ENCODE data around the gene TMEM132C. TPM values are rescaled to one million over a fixed set of nuclear protein-coding genes. Genes with fewer than 3 reads are reported as not detected.

TMEM132C gene
- total RNA-seq, 8 experiments from 2014 or later: 0.21 to 21.1 (median 2.3) TPM; not detected in 1

- WGBS, 10 experiments: 29 to 94% (median 62%) methylated on average over 3 to 11 of the region's 16 CpGs; no CpG with 5 or more reads in 2 of the 10 experiments
- Histone ChIP-seq H3K4me3 (no peak overlapping the region), H3K27ac (no peak overlapping the region), H3K4me1 (replicated peaks in 1 of 2) (peaks cover 0 to 5% of the 10 kb centered on the region in 2 donors)
- ATAC-seq (replicated peaks in 6 of 8): peak in 1 of 8 experiments; percentile 90
- in situ Hi-C loops (cut with MboI; ENCODE audit: low pct_unique_long_range_greater_than_20kb in 2 of 9, low sequenced_read_pairs in 9 of 9, unreplicated experiment in 9 of 9): no loop called here
Observed at GRCh38 chr12:128402486-128403243, 135.7 kb downstream of the TMEM132C start.

GRCh38 chr12:128408669-128409068 is 141.7 kb downstream of the TMEM132C start:
- ATAC-seq (replicated peaks in 6 of 8): peak in 1 of 8 experiments; percentile 38
- Histone ChIP-seq H3K27ac (no peak overlapping the region), H3K4me3 (no peak overlapping the region), H3K4me1 (replicated peaks in 1 of 2) (no peaks in the 10 kb centered on the region)
- 0 to 90% (median 45%) methylated on average over 1 to 9 of the region's 9 CpGs; no CpG with 5 or more reads in 2 of the 10 experiments for WGBS, 10 experiments
- in situ Hi-C loops (cut with MboI; ENCODE audit: low pct_unique_long_range_greater_than_20kb in 2 of 9, low sequenced_read_pairs in 9 of 9, unreplicated experiment in 9 of 9): no loop called here

GRCh38 chr12:128415036-128415560 is 148.1 kb downstream of the TMEM132C start:
- no peak overlapping the region for H3K27ac ChIP-seq
- H3K4me3 ChIP-seq: no peak overlapping the region
- in situ Hi-C loops (cut with MboI; ENCODE audit: low pct_unique_long_range_greater_than_20kb in 2 of 9, low sequenced_read_pairs in 9 of 9, unreplicated experiment in 9 of 9): no loop called here
- WGBS, 10 experiments: 53 to 100% (median 72%) methylated on average over 1 to 9 of the region's 27 CpGs; no CpG with 5 or more reads in 4 of the 10 experiments
- ATAC-seq (replicated peaks in 6 of 8): no peak
- H3K4me1 ChIP-seq (replicated peaks in 1 of 2): no peaks in the 10 kb centered on the region

GRCh38 chr12:128418944-128419343 is 152.0 kb downstream of the TMEM132C start:
- no peak overlapping the region for H3K27ac ChIP-seq
- H3K4me3 ChIP-seq: no peak overlapping the region
- in situ Hi-C loops (cut with MboI; ENCODE audit: low pct_unique_long_range_greater_than_20kb in 2 of 9, low sequenced_read_pairs in 9 of 9, unreplicated experiment in 9 of 9): no loop called here
- 7 to 100% (median 52%) methylated on average over 1 to 5 of the region's 5 CpGs for WGBS, 10 experiments
- H3K4me1 ChIP-seq (replicated peaks in 1 of 2): no peaks in the 10 kb centered on the region
- peak in 1 of 8 experiments; percentile 19 for ATAC-seq (replicated peaks in 6 of 8)

- in situ Hi-C loops (cut with MboI; ENCODE audit: low pct_unique_long_range_greater_than_20kb in 2 of 9, low sequenced_read_pairs in 9 of 9, unreplicated experiment in 9 of 9): no loop called here
- no peaks in the 10 kb centered on the region for H3K4me1 ChIP-seq (replicated peaks in 1 of 2)
- 0 to 100% (median 13%) methylated on average over 1 to 2 of the region's 2 CpGs; no CpG with 5 or more reads in 1 of the 10 experiments for WGBS, 10 experiments
- no peak overlapping the region for H3K4me3 ChIP-seq
- no peak overlapping the region for H3K27ac ChIP-seq
- no peak for ATAC-seq (replicated peaks in 6 of 8)
Observed at GRCh38 chr12:128420163-128420562, 153.2 kb downstream of the TMEM132C start.

- no peak for ATAC-seq (replicated peaks in 6 of 8)
- WGBS, 10 experiments: 14 to 95% (median 31%) methylated on average over 3 to 7 of the region's 7 CpGs
- H3K27ac ChIP-seq: no peak overlapping the region
- in situ Hi-C loops (cut with MboI; ENCODE audit: low pct_unique_long_range_greater_than_20kb in 2 of 9, low sequenced_read_pairs in 9 of 9, unreplicated experiment in 9 of 9): no loop called here
- no peak overlapping the region for H3K4me3 ChIP-seq
- no peaks in the 10 kb centered on the region for H3K4me1 ChIP-seq (replicated peaks in 1 of 2)
Observed at GRCh38 chr12:128421375-128421774, 154.4 kb downstream of the TMEM132C start.

- Histone ChIP-seq H3K27ac (no peak overlapping the region), H3K4me3 (no peak overlapping the region), H3K4me1 (replicated peaks in 1 of 2) (no peaks in the 10 kb centered on the region)
- ATAC-seq (replicated peaks in 6 of 8): peak in 1 of 8 experiments; percentile 77
- 33 to 86% (median 61%) methylated on average over 1 to 2 of the region's 2 CpGs; no CpG with 5 or more reads in 3 of the 10 experiments for whole genome bisulfite sequencing, 10 experiments
- in situ Hi-C loops (cut with MboI; ENCODE audit: low pct_unique_long_range_greater_than_20kb in 2 of 9, low sequenced_read_pairs in 9 of 9, unreplicated experiment in 9 of 9): no loop called here
Observed at GRCh38 chr12:128423205-128423604, 156.2 kb downstream of the TMEM132C start.

GRCh38 chr12:128424931-128425431 is 158.0 kb downstream of the TMEM132C start:
- H3K4me3 ChIP-seq: no peak overlapping the region
- H3K27ac ChIP-seq: no peak overlapping the region
- in situ Hi-C loops (cut with MboI; ENCODE audit: low pct_unique_long_range_greater_than_20kb in 2 of 9, low sequenced_read_pairs in 9 of 9, unreplicated experiment in 9 of 9): no loop called here
- no peaks in the 10 kb centered on the region for H3K4me1 ChIP-seq (replicated peaks in 1 of 2)
- 20 to 67% (median 34%) methylated on average over 1 to 5 of the region's 7 CpGs; no CpG with 5 or more reads in 5 of the 10 experiments for WGBS, 10 experiments
- ATAC-seq (replicated peaks in 6 of 8): no peak

GRCh38 chr12:128425666-128426331 is 158.8 kb downstream of the TMEM132C start:
- no peak for ATAC-seq (replicated peaks in 6 of 8)
- no peak overlapping the region for H3K27ac ChIP-seq
- in situ Hi-C loops (cut with MboI; ENCODE audit: low pct_unique_long_range_greater_than_20kb in 2 of 9, low sequenced_read_pairs in 9 of 9, unreplicated experiment in 9 of 9): no loop called here
- 2 to 97% (median 35%) methylated on average over 1 to 12 of the region's 18 CpGs; no CpG with 5 or more reads in 2 of the 10 experiments for WGBS, 10 experiments
- no peak overlapping the region for H3K4me3 ChIP-seq
- no peaks in the 10 kb centered on the region for H3K4me1 ChIP-seq (replicated peaks in 1 of 2)

- H3K27ac ChIP-seq: no peak overlapping the region
- in situ Hi-C loops (cut with MboI; ENCODE audit: low pct_unique_long_range_greater_than_20kb in 2 of 9, low sequenced_read_pairs in 9 of 9, unreplicated experiment in 9 of 9): no loop called here
- H3K4me3 ChIP-seq: no peak overlapping the region
- 0 to 91% (median 57%) methylated on average over 2 to 5 of the region's 5 CpGs; no CpG with 5 or more reads in 5 of the 10 experiments for WGBS, 10 experiments
- no peak for ATAC-seq (replicated peaks in 6 of 8)
- no peaks in the 10 kb centered on the region for H3K4me1 ChIP-seq (replicated peaks in 1 of 2)
Observed at GRCh38 chr12:128426511-128426910, 159.5 kb downstream of the TMEM132C start.

- no peak for ATAC-seq (replicated peaks in 6 of 8)
- Histone ChIP-seq H3K4me3 (no peak overlapping the region), H3K4me1 (replicated peaks in 1 of 2) (no peaks in the 10 kb centered on the region), H3K27ac (no peak overlapping the region)
- 8 to 96% (median 35%) methylated on average over 1 to 4 of the region's 5 CpGs; no CpG with 5 or more reads in 2 of the 10 experiments for WGBS, 10 experiments
- in situ Hi-C loops (cut with MboI; ENCODE audit: low pct_unique_long_range_greater_than_20kb in 2 of 9, low sequenced_read_pairs in 9 of 9, unreplicated experiment in 9 of 9): no loop called here
Observed at GRCh38 chr12:128439796-128440195, 172.8 kb downstream of the TMEM132C start.

- Histone ChIP-seq H3K4me3 (no peak overlapping the region), H3K4me1 (replicated peaks in 1 of 2) (no peaks in the 10 kb centered on the region), H3K27ac (no peak overlapping the region)
- peak in 3 of 8 experiments; percentile 89 to 99 (median 90) for ATAC-seq (replicated peaks in 6 of 8)
- in situ Hi-C loops (cut with MboI; ENCODE audit: low pct_unique_long_range_greater_than_20kb in 2 of 9, low sequenced_read_pairs in 9 of 9, unreplicated experiment in 9 of 9): no loop called here
- 0 to 70% (median 10%) methylated on average over 1 to 2 of the region's 2 CpGs; no CpG with 5 or more reads in 1 of the 10 experiments for WGBS, 10 experiments
Observed at GRCh38 chr12:128442096-128442495, 175.1 kb downstream of the TMEM132C start.

GRCh38 chr12:128444598-128444997 is 177.6 kb downstream of the TMEM132C start:
- Histone ChIP-seq H3K27ac (no peak overlapping the region), H3K4me3 (no peak overlapping the region), H3K4me1 (replicated peaks in 1 of 2) (no peaks in the 10 kb centered on the region)
- 38 to 95% (median 72%) methylated on average over 5 to 12 of the region's 12 CpGs; no CpG with 5 or more reads in 1 of the 10 experiments for WGBS, 10 experiments
- no peak for ATAC-seq (replicated peaks in 6 of 8)
- in situ Hi-C loops (cut with MboI; ENCODE audit: low pct_unique_long_range_greater_than_20kb in 2 of 9, low sequenced_read_pairs in 9 of 9, unreplicated experiment in 9 of 9): no loop called here
